Ectodermal cell (in vitro differentiated cells): ENCODE results near the gene USP30.

Experiments used
- H3K27ac ChIP-seq: 2 replicates; pipeline ENCODE4 v1.7.0; 2013; ENCODE audit warnings: mild to moderate bottlenecking, low read depth, low read length; ENCODE audit not compliant: insufficient read depth, poor library complexity, severe bottlenecking
- H3K27me3 ChIP-seq: 2 replicates; pipeline ENCODE4 v1.7.0; 2013; ENCODE audit warnings: mild to moderate bottlenecking, low read length; ENCODE audit not compliant: insufficient read depth, control insufficient read depth, poor library complexity, severe bottlenecking
- H3K36me3 ChIP-seq: one replicate; pipeline ENCODE4 v1.7.0; 2013; ENCODE audit warnings: low read length; ENCODE audit not compliant: control insufficient read depth, insufficient read depth
- H3K4me1 ChIP-seq: one replicate; pipeline ENCODE4 v1.7.0; 2013; ENCODE audit warnings: low read length; ENCODE audit not compliant: control insufficient read depth, insufficient read depth
- H3K4me3 ChIP-seq: 2 replicates; pipeline ENCODE4 v1.7.0; 2013; ENCODE audit warnings: low read depth, low read length, control low read depth; ENCODE audit not compliant: insufficient read depth
- H3K9me3 ChIP-seq: 2 replicates; pipeline ENCODE4 v1.7.0; 2013; ENCODE audit warnings: mild to moderate bottlenecking, low read length, moderate library complexity; ENCODE audit not compliant: control insufficient read depth
- WGBS, 2 experiments: methylation state at CpG; one replicate each; pipeline ENCODE4 v1.1.7; 2013; ENCODE audit warnings: missing lambda C conversion rate in 2 of 2; 5-methylcytosine and 5-hydroxymethylcytosine counted together

The USP30 gene

DNA sequence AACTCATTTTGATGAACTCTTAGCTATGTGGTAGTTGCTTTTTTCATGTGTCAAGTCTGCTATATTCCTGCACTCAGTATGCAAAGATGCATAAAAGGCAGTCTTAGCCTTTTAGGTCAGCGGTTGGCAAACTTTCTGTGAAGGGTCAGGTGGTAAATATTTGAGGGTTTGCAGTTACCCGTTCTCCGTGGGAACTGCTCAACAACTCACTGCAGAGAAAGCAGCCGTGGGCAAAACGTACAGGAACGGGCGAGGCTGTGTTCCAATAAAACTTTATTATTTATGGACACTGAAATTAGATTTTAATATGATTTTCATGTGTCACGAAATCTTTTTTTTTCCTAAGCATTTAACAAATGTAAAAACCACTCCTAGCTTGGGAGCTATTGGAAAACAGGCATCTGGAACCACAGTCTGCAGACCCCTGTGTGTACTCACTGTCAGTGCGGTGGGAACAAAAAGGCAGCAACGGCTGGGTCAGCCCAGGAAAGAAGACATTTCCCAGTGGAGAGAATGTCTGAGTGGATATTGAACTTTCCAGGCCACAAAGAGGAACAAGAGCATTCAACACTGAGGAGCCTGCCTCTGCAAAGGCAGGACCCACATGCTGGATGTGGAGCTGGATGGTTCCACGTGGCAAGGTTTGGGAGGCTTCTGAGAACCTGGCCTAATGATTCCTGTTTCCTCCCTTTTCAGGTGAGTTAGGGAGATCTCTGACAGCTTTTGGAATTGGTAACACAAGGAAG, 60.5 kb downstream of the USP30 start:
- Histone ChIP-seq H3K4me3 (no peak overlapping the region), H3K36me3 (peaks cover 3% of the 10 kb centered on the region), H3K4me1 (peaks cover 18% of the 10 kb centered on the region), H3K9me3 (no peaks in the 10 kb centered on the region), H3K27me3 (no peaks in the 10 kb centered on the region), H3K27ac (no peak overlapping the region)
- 93 to 94% methylated on average over 10 to 11 of the region's 11 CpGs for WGBS, 2 experiments

DNA sequence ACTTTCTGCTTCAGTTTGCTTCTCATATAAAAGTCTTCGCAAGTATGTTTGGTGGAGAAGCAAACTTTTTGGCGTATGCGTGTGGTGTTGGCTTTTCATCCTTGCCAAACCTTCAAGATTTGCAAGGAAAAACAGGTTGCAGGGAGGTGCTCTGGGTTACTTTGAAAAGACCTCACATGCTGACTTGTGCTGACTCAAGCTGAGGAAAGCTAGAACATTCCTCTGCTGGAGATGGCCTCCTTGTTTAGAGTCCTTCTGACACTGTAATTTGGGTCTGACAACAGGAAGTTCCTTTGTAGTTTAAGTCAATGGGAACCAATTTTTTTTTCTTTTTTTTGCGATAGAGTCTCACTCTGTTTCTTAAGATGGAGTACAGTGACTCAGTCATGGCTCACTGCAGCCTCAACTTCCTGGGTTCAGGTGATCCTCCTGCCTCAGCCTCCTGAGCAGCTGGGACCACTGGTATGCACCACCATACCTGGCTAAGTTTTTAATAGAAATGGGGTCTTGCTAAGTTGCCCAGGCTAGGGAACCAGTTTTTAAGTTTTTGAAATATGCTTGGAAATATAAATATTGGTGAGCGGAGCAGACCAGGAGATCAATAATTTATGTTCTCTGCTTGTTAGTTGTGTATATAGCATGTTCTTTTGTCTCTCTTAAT, 61.4 kb downstream of the USP30 start:
- Histone ChIP-seq H3K4me3 (no peak overlapping the region), H3K9me3 (no peaks in the 10 kb centered on the region), H3K36me3 (peaks cover 3% of the 10 kb centered on the region), H3K27me3 (no peaks in the 10 kb centered on the region), H3K4me1 (peaks cover 18% of the 10 kb centered on the region), H3K27ac (no peak overlapping the region)
- 97 to 98% methylated on average over 5 of the region's 5 CpGs for WGBS, 2 experiments

DNA sequence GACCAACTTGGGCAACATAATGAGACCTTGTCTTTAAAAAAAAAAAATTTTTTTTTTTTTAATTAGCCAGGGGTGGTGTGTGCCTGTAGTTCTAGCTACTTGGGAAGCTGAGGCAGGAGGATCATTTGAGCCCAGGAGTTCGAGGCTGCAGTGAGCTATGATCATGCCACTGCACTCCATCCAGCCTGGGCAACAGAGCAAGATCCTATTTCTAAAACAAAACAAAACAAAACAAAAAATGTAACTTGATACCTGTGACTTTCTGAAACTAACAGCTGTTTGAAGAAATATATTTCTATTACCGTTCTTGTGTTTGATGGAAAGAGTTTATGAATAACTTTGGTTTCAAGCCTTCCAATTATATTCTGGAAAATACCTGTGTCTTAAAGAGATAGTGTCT, 62.3 kb downstream of the USP30 start:
- H3K4me3 ChIP-seq = no peak overlapping the region
- no peaks in the 10 kb centered on the region for H3K9me3 ChIP-seq
- no peak overlapping the region for H3K27ac ChIP-seq
- WGBS, 2 experiments = 93 to 96% methylated on average over 2 of the region's 2 CpGs
- peaks cover 18% of the 10 kb centered on the region for H3K4me1 ChIP-seq
- H3K36me3 ChIP-seq = no peaks in the 10 kb centered on the region
- H3K27me3 ChIP-seq = no peaks in the 10 kb centered on the region

DNA sequence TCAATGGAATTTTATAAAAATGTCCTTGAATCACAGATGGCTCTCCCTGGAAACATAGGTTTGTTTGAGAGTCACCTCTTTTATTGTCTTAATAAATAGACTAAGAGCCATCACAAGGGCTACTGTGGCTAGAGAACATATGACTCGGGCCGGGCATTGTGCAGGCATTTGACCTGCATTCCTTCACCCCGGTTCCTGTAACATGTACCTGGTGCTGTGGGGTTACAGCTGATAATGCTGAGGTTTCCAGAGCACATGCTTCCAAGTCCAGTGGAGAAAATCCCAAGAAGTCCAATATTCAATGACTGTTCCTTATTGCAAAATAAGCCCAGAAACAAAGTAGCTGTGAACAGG, 63.0 kb downstream of the USP30 start:
- Histone ChIP-seq H3K4me1 (peaks cover 18% of the 10 kb centered on the region), H3K36me3 (no peaks in the 10 kb centered on the region), H3K9me3 (no peaks in the 10 kb centered on the region), H3K27ac (no peak overlapping the region), H3K4me3 (no peak overlapping the region), H3K27me3 (no peaks in the 10 kb centered on the region)
- 93% methylated on average over 3 of the region's 3 CpGs for WGBS, 2 experiments

DNA sequence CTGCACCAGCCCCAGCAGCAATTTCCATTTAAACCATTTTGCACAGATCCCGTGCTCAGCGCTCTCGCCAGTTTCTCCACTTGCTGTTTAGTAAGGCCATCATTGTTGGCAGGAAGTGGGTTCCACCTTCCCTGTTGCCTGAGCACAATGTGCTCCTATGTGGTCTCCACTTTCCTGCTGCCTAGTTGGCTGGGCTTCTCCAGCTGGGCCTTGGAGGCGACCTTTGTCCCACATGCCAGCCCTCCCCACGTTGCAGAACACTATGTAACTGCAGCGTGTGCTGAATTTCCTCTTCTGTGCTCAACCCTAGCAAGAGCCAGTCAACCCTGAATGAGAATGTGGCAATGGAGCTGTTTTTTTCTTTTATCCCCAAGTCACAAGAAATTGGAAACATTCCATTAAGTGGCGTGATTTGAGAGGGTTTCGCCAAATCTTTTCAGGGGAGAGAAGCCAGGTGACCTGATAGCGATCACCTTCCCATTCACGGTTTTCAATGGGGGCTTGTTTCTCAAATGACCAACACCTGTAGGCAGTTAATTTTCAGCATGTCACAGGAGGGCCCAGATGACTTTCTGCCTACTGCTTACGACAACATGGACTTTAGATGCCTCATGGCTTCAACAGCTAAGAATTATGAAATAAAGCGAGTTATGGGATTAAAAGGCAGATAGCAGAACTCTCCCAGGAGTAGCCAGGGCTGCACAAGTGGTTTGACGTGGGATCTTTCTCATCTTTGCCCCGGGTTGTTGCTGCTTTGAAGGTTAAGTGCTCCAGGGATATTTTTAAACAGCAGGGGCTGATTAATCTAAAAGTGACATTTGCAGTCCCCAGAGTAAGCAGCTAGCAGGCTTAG, 63.6 kb downstream of the USP30 start, which contains the start of gene ACACB:
ACACB (plus strand) TSS at position 830 of the 853 bp plus-strand sequence. CDS start 22,819 bp downstream, outside the sequence.
- no peak within 1 kb of the TSS for H3K4me3 ChIP-seq
- H3K9me3 ChIP-seq = no peaks in the 10 kb centered on the region
- H3K36me3 ChIP-seq = no peaks in the 10 kb centered on the region
- no peaks in the 10 kb centered on the region for H3K27me3 ChIP-seq
- 72 to 77% methylated on average over 14 of the region's 14 CpGs for WGBS, 2 experiments
- H3K27ac ChIP-seq = no peak within 1 kb of the TSS
- peaks cover 18% of the 10 kb centered on the region for H3K4me1 ChIP-seq

DNA sequence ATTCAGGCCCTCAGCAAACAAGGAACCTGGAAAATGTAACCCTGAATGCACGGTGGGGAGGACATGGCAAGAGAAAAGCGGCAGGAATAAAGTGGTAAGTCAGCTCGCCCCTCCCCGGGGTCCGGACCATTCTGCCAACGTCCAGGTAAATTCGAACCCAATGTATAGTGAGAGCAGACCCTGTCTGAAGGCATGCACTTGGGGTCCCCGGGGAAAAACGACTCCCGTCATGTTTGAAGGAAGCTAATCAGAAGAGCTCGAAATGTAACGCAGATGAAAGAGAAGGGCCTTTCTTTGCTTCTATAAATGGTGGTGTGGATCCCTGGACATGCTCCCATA, 64.2 kb downstream of the USP30 start:
- WGBS, 2 experiments = 87 to 91% methylated on average over 12 of the region's 12 CpGs
- H3K27ac ChIP-seq = no peak overlapping the region
- H3K9me3 ChIP-seq = no peaks in the 10 kb centered on the region
- no peaks in the 10 kb centered on the region for H3K36me3 ChIP-seq
- no peak overlapping the region for H3K4me3 ChIP-seq
- H3K4me1 ChIP-seq = peaks cover 14% of the 10 kb centered on the region
- no peaks in the 10 kb centered on the region for H3K27me3 ChIP-seq

DNA sequence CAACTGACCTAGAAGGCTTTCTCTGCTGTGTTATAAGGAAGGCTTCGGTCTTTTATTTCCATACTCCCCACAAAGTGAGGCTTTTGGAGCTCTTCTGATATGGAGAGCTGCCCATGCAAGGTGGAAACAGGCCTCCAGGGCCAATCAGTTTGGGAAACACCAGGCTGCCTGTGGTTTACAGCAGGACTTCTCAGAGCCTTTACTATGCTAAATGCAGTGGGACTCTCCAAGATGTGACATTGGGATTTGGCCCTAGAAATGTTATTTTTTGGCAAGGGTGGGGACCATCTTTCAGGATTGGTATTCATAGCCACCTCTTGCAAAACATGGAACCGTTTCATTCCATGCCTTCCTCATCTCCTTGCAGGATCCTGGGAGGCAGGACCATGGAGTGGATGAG, 67.7 kb downstream of the USP30 start:
- H3K27ac ChIP-seq = no peak overlapping the region
- no peaks in the 10 kb centered on the region for H3K27me3 ChIP-seq
- peaks cover 14% of the 10 kb centered on the region for H3K4me1 ChIP-seq
- no peak overlapping the region for H3K4me3 ChIP-seq
- 86 to 93% methylated on average over 2 of the region's 2 CpGs for WGBS, 2 experiments
- no peaks in the 10 kb centered on the region for H3K9me3 ChIP-seq
- no peaks in the 10 kb centered on the region for H3K36me3 ChIP-seq

DNA sequence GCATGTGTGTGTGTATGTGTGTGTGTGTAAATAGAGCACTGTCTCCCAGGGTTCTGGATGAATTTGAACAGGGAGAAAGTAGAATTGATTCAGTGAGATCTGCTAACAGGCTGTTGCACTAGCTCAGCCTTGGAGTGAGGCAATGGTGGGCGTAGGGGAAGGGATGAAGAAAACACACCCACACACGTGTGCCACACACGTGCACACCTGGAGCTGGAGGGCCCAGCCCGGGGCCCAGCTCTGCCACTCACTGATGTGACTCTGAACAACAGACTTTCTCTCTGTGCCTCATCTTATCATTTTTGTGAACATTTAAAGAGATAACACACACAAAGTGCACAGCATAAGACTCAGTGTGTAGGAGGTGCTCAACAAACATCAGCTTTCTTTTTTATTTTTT, 68.2 kb downstream of the USP30 start:
- WGBS, 2 experiments = 80 to 84% methylated on average over 4 of the region's 4 CpGs
- H3K9me3 ChIP-seq = no peaks in the 10 kb centered on the region
- no peaks in the 10 kb centered on the region for H3K27me3 ChIP-seq
- H3K4me3 ChIP-seq = no peak overlapping the region
- H3K27ac ChIP-seq = no peak overlapping the region
- no peaks in the 10 kb centered on the region for H3K36me3 ChIP-seq
- H3K4me1 ChIP-seq = peaks cover 11% of the 10 kb centered on the region

DNA sequence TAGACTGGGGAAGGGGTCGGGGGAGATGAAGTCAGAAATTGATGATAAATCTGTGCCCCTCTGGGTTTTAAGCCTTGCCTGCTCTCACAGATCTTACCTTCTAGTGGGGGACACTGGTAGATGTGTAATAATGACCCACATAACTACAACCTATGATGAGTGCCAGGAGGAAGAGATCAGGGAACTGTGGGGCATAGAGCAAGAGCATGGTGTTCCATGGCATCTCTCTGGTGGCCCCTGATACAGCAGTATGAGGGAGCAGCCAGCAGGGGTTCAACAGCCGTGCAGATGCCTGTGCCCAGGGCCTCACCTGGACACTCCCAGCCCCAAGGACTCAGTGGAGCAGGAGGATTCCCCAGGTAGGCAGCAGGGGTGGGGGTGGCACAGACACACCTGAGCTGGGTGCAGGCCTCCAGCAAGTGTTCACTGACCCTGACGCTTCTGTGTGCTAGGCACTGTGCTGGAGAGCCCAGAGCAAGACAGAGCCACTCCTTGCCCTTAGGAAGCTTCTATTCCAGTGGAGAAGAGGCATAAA, 69.0 kb downstream of the USP30 start:
- H3K36me3 ChIP-seq = no peaks in the 10 kb centered on the region
- H3K4me1 ChIP-seq = peaks cover 3% of the 10 kb centered on the region
- no peak overlapping the region for H3K27ac ChIP-seq
- WGBS, 2 experiments = 92 to 93% methylated on average over 3 of the region's 3 CpGs
- H3K4me3 ChIP-seq = no peak overlapping the region
- H3K9me3 ChIP-seq = no peaks in the 10 kb centered on the region
- H3K27me3 ChIP-seq = no peaks in the 10 kb centered on the region
